GM06990 (cell line): Measurements from ENCODE around the gene ZBTB20.

Experiments used
- DNase-seq: peaks from one replicate; pipeline ENCODE4 v3.0.0-alpha.2; 2011; ENCODE audit not compliant: insufficient read length; ENCODE audit errors: extremely low read depth
- H3K27me3 ChIP-seq: replicated peaks from 2 replicates; pipeline ENCODE4 v1.6.0; 2011; ENCODE audit warnings: low read length; ENCODE audit not compliant: control insufficient read depth, insufficient read depth
- H3K36me3 ChIP-seq: 2 replicates; pipeline ENCODE4 v1.5.1; 2011; ENCODE audit warnings: low read length; ENCODE audit not compliant: control insufficient read depth, insufficient read depth
- H3K4me3 ChIP-seq: replicated peaks from 2 replicates; pipeline ENCODE4 v1.5.1; 2011; ENCODE audit warnings: low read depth, mild to moderate bottlenecking, control low read depth, low read length
- TF ChIP-seq, protein P1 (sequence below): IDR thresholded peaks from 2 replicates; pipeline ENCODE4 v1.5.1; 2011; ENCODE audit warnings: low read length, control low read depth, mild to moderate bottlenecking, inconsistent platforms; ENCODE audit not compliant: insufficient read depth, poor library complexity, severe bottlenecking

Gene ZBTB20

DNA sequence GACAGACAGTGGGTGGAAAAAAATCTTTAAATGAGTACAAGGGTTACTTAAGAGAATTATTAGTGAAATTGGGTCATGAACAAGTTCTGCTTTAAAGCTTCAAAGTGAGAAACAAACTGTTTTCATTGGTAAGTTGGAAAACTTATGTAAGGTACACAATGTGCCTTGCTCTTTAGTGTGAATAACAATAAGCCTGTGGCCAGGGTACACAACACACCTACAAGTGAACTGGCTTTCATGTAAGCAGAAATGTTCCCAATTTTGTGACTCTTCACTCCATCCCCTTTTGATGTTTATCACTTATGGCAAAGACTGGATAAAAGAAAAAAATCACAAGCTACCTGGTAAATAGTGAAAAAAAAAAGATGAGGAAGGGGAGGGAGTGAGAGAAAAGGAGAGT lies 253.7 kb downstream of the ZBTB20 start:
- H3K4me3 ChIP-seq: no peak overlapping the region
- TF ChIP-seq, protein P1, sequence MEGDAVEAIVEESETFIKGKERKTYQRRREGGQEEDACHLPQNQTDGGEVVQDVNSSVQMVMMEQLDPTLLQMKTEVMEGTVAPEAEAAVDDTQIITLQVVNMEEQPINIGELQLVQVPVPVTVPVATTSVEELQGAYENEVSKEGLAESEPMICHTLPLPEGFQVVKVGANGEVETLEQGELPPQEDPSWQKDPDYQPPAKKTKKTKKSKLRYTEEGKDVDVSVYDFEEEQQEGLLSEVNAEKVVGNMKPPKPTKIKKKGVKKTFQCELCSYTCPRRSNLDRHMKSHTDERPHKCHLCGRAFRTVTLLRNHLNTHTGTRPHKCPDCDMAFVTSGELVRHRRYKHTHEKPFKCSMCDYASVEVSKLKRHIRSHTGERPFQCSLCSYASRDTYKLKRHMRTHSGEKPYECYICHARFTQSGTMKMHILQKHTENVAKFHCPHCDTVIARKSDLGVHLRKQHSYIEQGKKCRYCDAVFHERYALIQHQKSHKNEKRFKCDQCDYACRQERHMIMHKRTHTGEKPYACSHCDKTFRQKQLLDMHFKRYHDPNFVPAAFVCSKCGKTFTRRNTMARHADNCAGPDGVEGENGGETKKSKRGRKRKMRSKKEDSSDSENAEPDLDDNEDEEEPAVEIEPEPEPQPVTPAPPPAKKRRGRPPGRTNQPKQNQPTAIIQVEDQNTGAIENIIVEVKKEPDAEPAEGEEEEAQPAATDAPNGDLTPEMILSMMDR: no peak
- no peaks in the 10 kb centered on the region for H3K36me3 ChIP-seq
- H3K27me3 ChIP-seq: no peaks in the 10 kb centered on the region
- DNase-seq: no peak

DNA sequence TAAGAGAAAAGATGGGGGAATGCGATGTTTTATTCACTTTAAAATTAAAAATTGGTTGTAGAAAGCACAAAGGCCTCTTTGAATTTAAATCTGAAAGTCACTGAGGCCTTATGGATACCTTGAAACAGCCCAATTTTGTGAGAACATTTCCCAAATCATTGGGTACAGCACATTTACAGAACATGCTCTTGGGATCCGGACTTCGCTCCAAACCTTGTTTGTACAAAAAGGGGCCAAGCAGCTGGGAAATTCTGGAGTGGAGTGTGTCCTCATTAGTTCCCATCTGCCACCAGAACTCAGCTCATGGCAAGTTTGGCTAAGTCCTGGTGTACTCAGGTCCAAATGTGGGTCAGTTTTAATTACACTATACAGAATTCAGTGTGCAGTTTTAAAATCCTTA lies 254.2 kb downstream of the ZBTB20 start:
- Histone ChIP-seq H3K4me3 (no peak overlapping the region), H3K36me3 (no peaks in the 10 kb centered on the region), H3K27me3 (no peaks in the 10 kb centered on the region)
- DNase-seq: no peak
- TF ChIP-seq, protein P1: no peak

DNA sequence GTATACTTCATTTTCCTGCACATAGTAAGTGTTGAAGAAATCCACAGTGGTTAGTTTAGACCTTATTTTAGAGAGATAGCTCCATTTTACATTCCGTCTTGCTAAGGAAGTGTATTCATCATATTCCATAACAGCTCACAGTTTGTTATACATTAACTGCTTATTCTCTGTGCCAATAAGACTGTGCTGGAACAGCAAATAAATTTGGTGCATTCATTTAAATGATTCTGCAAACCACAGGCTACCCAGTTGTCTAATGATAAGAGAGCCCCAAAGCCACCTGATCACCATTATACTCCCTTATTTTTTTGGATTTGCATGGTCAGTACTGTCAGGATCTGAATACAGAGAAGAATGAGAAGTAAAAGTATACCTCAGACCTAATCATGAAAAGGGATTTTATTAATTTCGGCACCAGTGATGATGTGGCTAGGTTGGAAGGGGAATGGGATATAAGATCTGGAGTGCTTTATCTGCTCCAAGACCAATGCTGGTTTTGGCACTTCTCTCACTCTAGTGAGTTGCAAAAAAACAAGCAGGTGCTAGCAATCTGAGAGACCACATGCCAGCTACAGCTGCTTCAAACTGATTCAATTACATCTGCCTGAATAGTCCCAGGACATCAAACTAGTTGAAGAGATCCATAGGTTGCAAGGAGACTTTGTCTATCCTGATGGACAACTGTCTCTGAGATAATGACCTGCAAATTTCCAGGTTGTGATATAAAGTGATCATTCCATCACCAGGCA lies 254.8 kb downstream of the ZBTB20 start:
- H3K4me3 ChIP-seq: no peak overlapping the region
- TF ChIP-seq, protein P1: no peak
- no peaks in the 10 kb centered on the region for H3K36me3 ChIP-seq
- DNase-seq: no peak
- H3K27me3 ChIP-seq: no peaks in the 10 kb centered on the region

DNA sequence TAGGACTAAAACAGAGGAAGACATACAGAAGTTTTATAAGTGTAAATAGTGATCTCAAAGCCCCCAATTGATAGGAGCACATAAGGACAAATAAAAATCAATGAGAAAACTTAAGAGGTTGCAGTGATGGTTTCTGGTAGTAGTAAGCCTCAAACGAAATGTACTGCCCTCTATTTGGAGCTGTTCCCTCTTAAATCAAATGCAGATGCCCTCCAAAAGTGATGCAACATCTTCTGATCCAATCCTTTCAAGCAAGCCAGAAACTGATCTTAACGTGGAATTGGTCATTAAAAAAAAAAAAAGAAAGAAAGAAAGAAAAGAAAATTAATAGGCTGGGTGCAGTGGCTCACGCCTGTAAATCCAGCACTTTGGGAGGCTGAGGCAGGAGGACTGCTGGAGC lies 259.3 kb downstream of the ZBTB20 start:
- Histone ChIP-seq H3K4me3 (no peak overlapping the region), H3K27me3 (no peaks in the 10 kb centered on the region), H3K36me3 (no peaks in the 10 kb centered on the region)
- TF ChIP-seq, protein P1: no peak
- DNase-seq: no peak

DNA sequence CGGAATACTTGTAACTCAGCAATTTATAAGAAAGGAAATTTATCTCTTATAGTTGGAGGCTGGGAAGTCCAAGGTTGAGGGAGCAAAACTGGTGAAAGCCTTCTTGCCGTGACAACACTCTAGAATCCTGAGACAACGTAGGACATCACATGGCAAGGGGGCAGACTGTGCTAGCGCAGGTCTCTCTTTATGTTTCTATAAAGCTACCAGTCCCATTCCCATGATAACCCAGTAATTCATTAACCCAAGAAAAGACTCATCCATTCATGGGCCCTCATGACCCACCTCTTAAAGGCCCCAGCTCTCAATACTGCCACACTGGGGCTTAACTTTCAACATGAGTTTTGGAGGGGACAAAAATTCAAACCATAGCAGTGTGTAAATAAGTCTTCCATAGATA lies 260.2 kb downstream of the ZBTB20 start:
- no peak for DNase-seq
- H3K36me3 ChIP-seq: no peaks in the 10 kb centered on the region
- no peaks in the 10 kb centered on the region for H3K27me3 ChIP-seq
- H3K4me3 ChIP-seq: no peak overlapping the region
- TF ChIP-seq, protein P1: no peak

DNA sequence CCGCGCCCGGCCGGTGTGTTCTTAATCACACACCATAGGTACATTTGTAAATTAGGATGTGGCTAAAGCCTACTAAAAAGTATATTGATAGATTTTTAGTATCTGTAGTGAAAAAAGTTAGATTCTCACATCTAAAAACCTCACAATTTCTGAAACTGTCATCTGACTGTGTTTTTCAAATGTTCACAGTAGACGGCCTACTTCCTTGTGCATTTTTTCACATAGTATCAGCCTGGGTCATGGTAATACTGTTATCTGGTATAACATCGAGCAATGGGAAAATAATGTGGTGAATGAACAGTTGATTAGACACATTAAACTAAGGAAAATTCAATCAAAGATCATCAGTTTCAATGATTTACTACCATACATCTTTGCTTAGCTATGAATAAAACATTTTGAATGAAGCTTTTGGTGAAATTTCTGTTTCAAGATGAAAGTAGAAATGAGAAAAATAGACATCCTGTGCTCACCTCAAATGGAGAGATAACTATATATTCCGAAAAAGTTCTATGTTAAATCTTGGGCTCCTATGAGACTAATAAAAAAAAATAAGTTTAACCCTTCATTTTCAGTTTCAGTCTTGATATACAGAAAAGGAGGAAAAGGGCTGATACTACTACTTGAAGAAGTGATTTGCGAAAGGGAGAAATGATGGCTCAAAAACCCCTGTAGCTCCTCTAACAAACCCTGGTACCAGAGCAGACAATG lies 262.7 kb downstream of the ZBTB20 start:
- TF ChIP-seq, protein P1: no peak
- no peaks in the 10 kb centered on the region for H3K36me3 ChIP-seq
- DNase-seq: no peak
- no peaks in the 10 kb centered on the region for H3K27me3 ChIP-seq
- H3K4me3 ChIP-seq: no peak overlapping the region
